ENCODE data around the gene SPTB. TPM values are rescaled to one million over a fixed set of nuclear protein-coding genes. Genes with fewer than 3 reads are reported as not detected.

Gene SPTB
- total and polyA plus RNA-seq, 7 donors = 0.49 to 2.9 (median 1.3) TPM; not detected in 1

DNA sequence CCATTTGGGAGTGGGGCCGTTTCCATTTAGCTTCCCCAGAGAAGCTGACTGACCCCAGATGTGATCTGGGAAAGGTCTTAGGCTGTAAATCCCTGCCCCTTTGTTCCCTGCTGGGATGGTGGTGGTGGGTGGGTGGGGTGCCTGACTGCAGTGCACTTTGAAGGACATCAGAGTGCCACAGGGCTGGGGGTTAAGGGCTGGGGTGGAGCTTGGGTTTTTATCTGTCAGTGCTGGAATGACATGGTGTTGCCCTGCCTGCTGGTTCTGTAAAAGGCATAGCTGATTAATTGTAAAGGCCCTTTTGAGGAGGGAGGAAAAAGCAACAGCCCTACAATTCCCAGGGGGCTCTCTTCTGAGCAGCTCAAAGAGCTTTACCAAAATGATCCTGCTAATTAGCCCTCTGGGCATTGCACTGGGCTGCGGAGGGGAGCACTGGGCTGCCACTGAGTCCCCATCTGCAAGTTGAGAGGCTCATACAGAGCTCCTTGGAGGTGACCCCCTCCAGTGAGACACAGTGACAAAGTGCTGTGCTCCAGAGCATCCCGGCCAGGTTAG is 154.4 kb downstream of the SPTB start:
- TF ChIP-seq EP300 (IDR thresholded peaks at IDR 0.05) (no peak), POLR2AphosphoS5 (IDR thresholded peaks at IDR 0.05) (no peak), CTCF (IDR thresholded peaks at IDR 0.05) (no peak)
- 45 to 69% methylated on average over 3 of the region's 3 CpGs for WGBS, 2 donors
- no peaks in the 10 kb centered on the region for H3K9me3 ChIP-seq
- peaks cover 20 to 31% (median 27%) of the 10 kb centered on the region in 4 donors for H3K36me3 ChIP-seq
- peak overlapping the region in 2 of 4 donors; percentile 22 to 90 for H3K27ac ChIP-seq
- H3K4me3 ChIP-seq = no peak overlapping the region
- peaks cover 0 to 72% (median 66%) of the 10 kb centered on the region in 4 donors for H3K4me1 ChIP-seq
- intact Hi-C loops (cut with DNase I) = no loop called here
- no peaks in the 10 kb centered on the region for H3K27me3 ChIP-seq
- DNase-seq = peak; percentile 27

- 52 to 83% methylated on average over 1 of the region's 1 CpG for WGBS, 2 donors
- peak overlapping the region in 2 of 4 donors; percentile 22 to 90 for H3K27ac ChIP-seq
- intact Hi-C loops (cut with DNase I) = no loop called here
- H3K4me3 ChIP-seq = no peak overlapping the region
- peaks cover 0 to 79% (median 74%) of the 10 kb centered on the region in 4 donors for H3K4me1 ChIP-seq
- no peaks in the 10 kb centered on the region for H3K9me3 ChIP-seq
- peak; percentile 33 for DNase-seq
- H3K36me3 ChIP-seq = peaks cover 19 to 23% (median 21%) of the 10 kb centered on the region in 4 donors
- H3K27me3 ChIP-seq = no peaks in the 10 kb centered on the region
- TF ChIP-seq POLR2AphosphoS5 (IDR thresholded peaks at IDR 0.05) = no peak
- TF ChIP-seq EP300 (IDR thresholded peaks at IDR 0.05) = no peak
- no peak for TF ChIP-seq POLR2A (IDR thresholded peaks at IDR 0.05)
- no peak for TF ChIP-seq CTCF (IDR thresholded peaks at IDR 0.05)
These were observed 155.2 kb downstream of the SPTB start for GRCh38 chr14:64724578-64724930.

- TF ChIP-seq POLR2A (IDR thresholded peaks at IDR 0.05) = no peak
- peak in 2 of 4 donors; percentile 12 to 38 for TF ChIP-seq POLR2AphosphoS5 (IDR thresholded peaks at IDR 0.05)
- peak; percentile 62 for DNase-seq
- no peak overlapping the region for H3K4me3 ChIP-seq
- H3K4me1 ChIP-seq = peaks cover 0 to 81% (median 80%) of the 10 kb centered on the region in 4 donors
- H3K36me3 ChIP-seq = peaks cover 13 to 17% (median 16%) of the 10 kb centered on the region in 4 donors
- peak overlapping the region; percentile 1 to 90 (median 21) for H3K27ac ChIP-seq
- no peaks in the 10 kb centered on the region for H3K27me3 ChIP-seq
- no peaks in the 10 kb centered on the region for H3K9me3 ChIP-seq
- intact Hi-C loops (cut with DNase I) = no loop called here
- WGBS, 2 donors = 72 to 79% methylated on average over 15 of the region's 15 CpGs
These were observed 155.8 kb downstream of the SPTB start for GRCh38 chr14:64723691-64724577.

GRCh38 chr14:64722842-64723447 is 156.8 kb downstream of the SPTB start:
- H3K4me3 ChIP-seq = no peak overlapping the region
- intact Hi-C loops (cut with DNase I) = no loop called here
- TF ChIP-seq CTCF (IDR thresholded peaks at IDR 0.05) = no peak
- H3K27me3 ChIP-seq = no peaks in the 10 kb centered on the region
- H3K9me3 ChIP-seq = no peaks in the 10 kb centered on the region
- peak; percentile 41 for DNase-seq
- WGBS, 2 donors = 64 to 68% methylated on average over 5 of the region's 5 CpGs
- peaks cover 0 to 91% (median 90%) of the 10 kb centered on the region in 4 donors for H3K4me1 ChIP-seq
- H3K36me3 ChIP-seq = peaks cover 3 to 7% (median 6%) of the 10 kb centered on the region in 4 donors
- peak overlapping the region in 3 of 4 donors; percentile 85 to 90 (median 86) for H3K27ac ChIP-seq

GRCh38 chr14:64721899-64722298 is 157.8 kb downstream of the SPTB start:
- intact Hi-C loops (cut with DNase I) = loop anchor here (2.0 kb wide), 1 partner anchor 41 kb away; no protein-coding TSS in a partner anchor
- no peaks in the 10 kb centered on the region for H3K36me3 ChIP-seq
- TF ChIP-seq EP300 (IDR thresholded peaks at IDR 0.05) = no peak
- TF ChIP-seq POLR2AphosphoS5 (IDR thresholded peaks at IDR 0.05) = no peak
- TF ChIP-seq CTCF (IDR thresholded peaks at IDR 0.05) = no peak
- no peak for TF ChIP-seq POLR2A (IDR thresholded peaks at IDR 0.05)
- no peak overlapping the region for H3K4me3 ChIP-seq
- WGBS, 2 donors = 81% methylated on average over 9 of the region's 9 CpGs
- H3K27ac ChIP-seq = peak overlapping the region; percentile 61 to 90 (median 86)
- H3K4me1 ChIP-seq = peaks cover 0 to 100% (median 100%) of the 10 kb centered on the region in 4 donors
- H3K27me3 ChIP-seq = no peaks in the 10 kb centered on the region
- DNase-seq = peak; percentile 50
- H3K9me3 ChIP-seq = no peaks in the 10 kb centered on the region

Measured in sigmoid colon (tissue), 7 donors.